NOMO-1 treated with dmso at 0.1 percent for 144 hours (cell line): ENCODE data around the gene AFAP1.

Experiments used
- DNase-seq: peaks from one replicate; lab custom pipeline; 2025; ENCODE audit not compliant: unreplicated experiment; lab: John Stamatoyannopoulos, UW

AFAP1 gene

GRCh38 chr4:7823416-7823824 is 116.2 kb downstream of the AFAP1 start:
- DNase-seq: no peak

DNA sequence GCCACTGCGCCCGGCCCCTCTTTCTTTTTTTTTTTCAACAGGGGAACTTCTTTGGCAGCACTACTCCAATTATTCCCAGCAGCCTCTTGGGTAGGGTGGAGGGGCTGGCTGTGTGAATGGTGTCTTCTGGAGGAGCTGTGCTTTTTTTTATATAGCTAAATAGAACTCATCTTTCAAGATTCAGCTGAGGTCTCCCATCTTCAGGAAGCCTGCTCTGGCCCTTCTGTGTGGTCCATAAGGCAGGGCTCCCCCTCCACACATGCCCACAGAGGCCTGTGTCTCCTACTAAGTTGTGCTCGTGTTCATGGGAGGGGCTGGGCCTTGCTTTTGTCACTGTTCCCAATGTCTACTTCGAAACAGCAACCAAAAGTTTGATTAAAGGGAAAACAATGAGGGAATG is 116.8 kb downstream of the AFAP1 start:
- DNase-seq: no peak

DNA sequence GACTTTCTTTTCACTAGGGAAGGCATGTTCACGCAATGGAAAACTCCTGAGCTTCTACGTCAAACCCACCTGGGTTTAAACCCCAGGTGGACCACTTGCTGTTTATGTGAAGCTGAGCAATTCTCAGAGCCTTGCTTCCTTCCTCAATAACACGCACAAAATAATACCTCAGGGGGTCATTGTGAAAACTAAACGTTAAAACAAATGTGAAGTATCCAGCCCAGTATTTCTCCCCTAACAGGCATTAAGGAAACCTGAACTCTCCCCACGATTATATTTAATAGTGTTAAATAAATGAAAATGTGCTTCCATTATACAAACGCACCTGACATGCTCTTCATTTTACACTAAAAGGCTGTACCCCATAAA is 117.5 kb downstream of the AFAP1 start:
- DNase-seq: no peak

- DNase-seq: no peak
Measured at GRCh38 chr4:7821245-7822136, 118.2 kb downstream of the AFAP1 start.

DNA sequence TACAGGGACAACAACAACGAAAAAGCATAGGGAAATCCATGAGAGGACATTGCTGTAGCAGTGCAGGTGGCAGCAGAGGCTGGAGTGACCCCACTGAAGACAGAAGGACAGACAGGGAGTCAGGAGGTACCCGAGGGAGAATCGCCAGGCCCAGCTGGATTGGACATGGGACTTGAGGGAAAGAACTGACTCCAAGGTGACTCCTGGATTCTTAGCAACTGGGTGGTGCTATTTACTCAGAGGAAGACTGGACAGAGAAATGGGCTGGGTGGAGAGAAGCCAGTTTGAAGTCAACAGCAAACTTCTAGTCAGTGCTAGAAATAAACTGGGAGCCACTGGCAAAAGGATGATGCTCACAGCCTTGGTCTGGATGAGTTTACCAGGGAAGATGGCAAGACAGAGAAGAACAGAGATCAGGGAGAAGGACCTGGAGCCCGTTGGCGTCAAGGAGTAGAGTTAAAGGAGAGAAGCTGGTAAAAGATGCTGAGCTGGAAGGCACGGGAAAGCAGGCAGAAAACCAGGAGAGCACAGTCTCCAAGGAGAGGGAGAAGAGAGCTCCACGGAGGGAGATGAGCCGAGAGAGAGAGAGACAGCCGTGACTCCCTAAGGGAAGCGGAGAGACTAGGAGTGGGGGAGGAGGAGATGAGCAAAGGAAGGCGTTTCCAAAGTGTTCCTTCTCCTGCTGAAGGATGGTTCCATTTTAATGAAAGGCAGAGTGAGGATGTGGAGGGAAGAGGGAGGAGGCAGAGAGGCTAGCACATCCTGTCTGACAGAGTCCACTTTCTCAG is 119.4 kb downstream of the AFAP1 start:
- no peak for DNase-seq

DNA sequence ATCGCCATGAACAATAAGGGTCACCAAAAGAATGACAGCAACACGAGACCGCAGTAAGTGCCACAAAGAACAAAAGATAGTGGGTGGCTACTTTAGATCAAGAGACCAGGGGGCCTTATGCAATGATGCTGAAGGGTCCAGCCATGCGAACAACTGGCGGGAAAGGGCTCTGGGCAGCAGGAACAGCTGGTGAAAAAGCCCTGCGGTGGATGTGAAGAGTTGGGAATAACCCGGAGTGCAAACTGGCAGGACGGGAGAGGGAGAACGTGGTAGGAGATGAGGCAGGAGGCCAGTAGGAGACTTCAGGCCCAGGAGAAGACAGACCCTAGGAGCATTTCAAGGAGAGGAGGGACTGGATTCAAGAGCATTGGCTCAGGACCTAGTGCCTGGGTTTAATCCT is 120.2 kb downstream of the AFAP1 start:
- DNase-seq: no peak

- no peak for DNase-seq
Measured at GRCh38 chr4:7818399-7818911, 121.2 kb downstream of the AFAP1 start.

DNA sequence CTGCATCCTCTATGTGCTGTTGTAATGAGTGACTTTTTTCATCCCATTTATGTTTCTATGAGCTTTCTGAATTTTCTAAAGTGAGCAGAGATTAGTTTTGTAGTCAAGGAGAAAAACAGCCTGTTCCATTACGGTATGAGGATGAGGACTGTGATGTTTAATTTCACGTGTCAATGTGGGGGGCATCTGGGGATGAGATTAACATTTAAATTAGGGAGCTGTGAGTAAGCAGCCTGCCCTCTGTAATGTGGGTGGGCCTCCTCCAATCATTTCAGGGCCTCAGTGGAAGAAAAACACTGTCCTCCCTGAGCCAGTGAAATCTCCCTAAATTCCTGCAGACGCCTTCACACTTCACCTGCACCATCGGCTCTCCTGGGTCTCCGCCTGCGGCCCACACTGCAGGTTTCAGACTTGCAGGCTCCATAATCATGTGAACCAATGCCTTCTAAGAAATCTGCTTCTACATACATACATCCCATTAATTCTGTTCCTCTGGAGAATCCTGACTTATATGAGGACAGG is 121.7 kb downstream of the AFAP1 start:
- DNase-seq: no peak

- no peak for DNase-seq
Measured at GRCh38 chr4:7816771-7817170, 122.9 kb downstream of the AFAP1 start.

GRCh38 chr4:7815981-7816380 is 123.7 kb downstream of the AFAP1 start:
- DNase-seq: no peak

- DNase-seq: no peak
Measured at GRCh38 chr4:7815562-7815961, 124.1 kb downstream of the AFAP1 start.

GRCh38 chr4:7814451-7814850 is 125.2 kb downstream of the AFAP1 start:
- no peak for DNase-seq

DNA sequence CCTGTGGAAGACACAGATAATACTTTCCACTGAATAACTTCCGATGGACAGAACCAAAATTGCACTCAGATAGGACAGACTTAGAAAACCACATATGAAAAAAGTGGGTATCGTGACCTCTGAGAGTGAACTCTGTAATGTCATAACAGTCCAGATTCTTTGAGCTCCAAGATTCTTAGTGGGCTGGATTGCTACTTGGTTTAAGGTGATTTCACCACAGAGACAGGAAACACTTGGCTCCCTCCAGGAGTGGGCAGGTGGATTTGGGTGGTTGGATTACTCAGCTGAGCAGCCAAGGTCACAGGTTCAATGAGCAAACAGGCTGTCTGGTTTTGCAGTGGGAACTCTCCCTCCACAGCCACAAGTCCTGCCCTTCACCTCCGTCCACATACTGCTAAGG is 126.0 kb downstream of the AFAP1 start:
- DNase-seq: no peak

GRCh38 chr4:7812921-7813320 is 126.7 kb downstream of the AFAP1 start:
- no peak for DNase-seq

- no peak for DNase-seq
Measured at GRCh38 chr4:7812231-7812857, 127.3 kb downstream of the AFAP1 start.

- no peak for DNase-seq
Measured at GRCh38 chr4:7811536-7812191, 128.0 kb downstream of the AFAP1 start.

- no peak for DNase-seq
Measured at GRCh38 chr4:7810783-7811535, 128.7 kb downstream of the AFAP1 start.

GRCh38 chr4:7808752-7809151 is 130.9 kb downstream of the AFAP1 start:
- no peak for DNase-seq

DNA sequence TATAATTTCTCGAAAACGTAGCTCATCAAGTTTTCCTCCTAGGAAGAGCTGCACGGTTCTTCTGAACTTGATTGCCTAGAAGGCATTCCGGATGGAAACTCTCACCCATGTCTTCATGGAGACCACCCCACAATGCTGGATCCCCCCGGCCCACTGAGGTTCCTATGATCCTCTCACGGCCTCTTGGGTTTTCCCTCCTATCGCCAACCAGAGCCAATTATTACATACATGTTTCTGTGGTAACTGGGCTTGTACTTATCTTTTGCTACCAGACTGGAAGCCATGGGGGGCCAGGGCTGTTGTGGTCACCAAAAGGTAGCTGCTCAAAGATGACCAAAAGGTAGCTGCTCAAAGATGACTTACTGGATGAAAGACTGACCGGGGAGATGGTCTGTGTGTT is 131.5 kb downstream of the AFAP1 start:
- DNase-seq: no peak

- no peak for DNase-seq
Measured at GRCh38 chr4:7807351-7807921, 132.2 kb downstream of the AFAP1 start.
